NCI-H2196 treated with DMSO at 0.1 percent for 48 hours (cell line): Measurements from ENCODE around the gene ZXDC.

Experiments
- DNase-seq: peaks from one replicate; lab custom pipeline; 2025; ENCODE audit not compliant: unreplicated experiment; lab: John Stamatoyannopoulos, UW

The ZXDC gene

DNA sequence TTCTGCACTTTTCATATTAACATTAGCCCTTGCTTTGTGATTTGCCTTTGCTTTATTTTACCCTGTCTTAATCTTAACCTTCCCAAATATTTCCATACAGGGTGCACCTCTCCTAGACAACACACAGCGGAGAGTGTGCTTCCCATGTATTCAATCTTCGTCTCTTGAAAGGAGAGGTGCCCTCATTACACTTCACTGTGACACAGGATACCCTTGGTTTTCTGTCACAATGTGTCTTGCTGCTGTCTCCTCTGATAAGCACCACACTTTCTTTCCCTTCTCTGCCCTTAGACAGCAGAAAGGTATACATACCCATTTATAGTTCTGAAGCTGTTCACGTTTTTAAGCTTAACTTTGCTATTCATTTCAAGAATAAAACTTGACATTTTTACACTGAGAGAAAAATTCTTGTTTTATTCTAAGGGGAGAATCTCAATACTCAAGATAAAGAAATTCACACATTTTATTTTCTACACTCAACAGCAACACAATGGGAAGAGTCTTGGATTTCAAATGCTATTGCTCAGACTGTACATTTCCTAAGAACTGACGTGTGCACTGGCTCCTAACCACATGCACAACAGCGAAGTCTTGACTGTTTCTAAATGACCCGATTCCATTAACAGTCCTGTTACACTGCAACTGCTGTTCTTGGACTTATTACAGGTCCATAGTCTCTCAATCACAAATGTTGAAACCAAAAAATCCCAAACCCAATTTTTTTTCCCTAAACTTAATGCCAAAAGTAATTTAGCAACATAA is 21.1 kb downstream of the ZXDC start:
- no peak for DNase-seq

GRCh38 chr3:126454025-126454424 is 21.7 kb downstream of the ZXDC start:
- DNase-seq, result no peak

GRCh38 chr3:126452213-126452612 is 23.5 kb downstream of the ZXDC start:
- no peak for DNase-seq

DNA sequence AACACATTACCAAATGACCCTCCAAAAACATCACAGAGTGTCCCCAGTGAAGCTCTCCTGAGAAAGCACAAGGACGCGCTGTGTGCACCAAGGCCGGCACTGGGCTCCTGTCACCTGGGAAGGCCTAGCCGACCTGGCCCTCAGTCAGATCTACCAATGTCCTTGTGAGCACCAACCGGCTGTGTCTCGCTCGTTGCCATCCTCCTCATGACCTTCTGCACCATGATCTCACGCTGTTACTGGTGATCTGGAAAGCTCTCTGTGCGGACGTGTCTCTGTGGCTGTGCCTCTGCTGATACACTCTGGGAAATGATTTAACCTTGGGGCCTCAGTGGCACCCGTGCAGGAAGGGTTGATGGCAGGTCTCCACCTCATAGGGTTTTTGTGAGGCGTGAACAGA is 24.2 kb downstream of the ZXDC start:
- no peak for DNase-seq

DNA sequence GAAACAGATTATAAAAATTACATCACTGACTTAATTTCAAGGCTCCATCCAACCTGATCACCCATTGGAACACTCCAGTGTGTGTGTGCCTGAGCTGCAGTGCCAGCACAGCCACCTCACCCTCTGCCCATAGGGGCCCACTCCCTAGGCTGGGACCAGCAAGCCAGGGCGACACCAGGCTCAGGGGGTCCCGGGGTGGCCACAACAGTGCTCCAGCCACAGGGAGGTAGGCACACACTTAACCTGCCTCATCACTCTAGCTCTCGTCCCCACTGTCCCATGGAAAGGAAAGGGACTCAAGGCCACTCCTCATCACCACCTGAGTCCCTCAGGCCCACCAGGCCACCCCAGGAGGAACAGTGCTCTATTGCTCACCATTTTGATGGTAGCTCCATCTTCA is 24.9 kb downstream of the ZXDC start:
- no peak for DNase-seq

DNA sequence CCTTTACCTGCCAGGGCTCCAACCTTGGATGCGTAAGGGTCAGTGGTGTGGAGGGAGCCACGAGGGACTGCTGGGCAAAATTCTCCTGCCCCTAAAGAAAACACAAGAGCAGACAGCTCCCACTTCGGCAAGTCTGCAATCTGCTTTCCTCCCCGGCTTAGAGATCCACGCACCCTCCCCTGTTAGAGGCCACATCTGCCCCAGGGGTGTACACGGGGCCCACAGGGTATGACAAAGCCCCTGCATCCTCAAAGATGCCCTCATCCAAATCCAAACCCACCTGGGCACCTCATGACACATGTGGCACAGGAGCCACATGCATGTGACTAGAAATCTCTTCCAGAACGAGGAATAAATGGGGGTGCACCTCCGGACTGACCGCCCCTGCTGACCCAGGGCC is 25.5 kb downstream of the ZXDC start:
- no peak for DNase-seq

GRCh38 chr3:126449621-126450051 is 26.1 kb downstream of the ZXDC start:
- DNase-seq, result no peak

DNA sequence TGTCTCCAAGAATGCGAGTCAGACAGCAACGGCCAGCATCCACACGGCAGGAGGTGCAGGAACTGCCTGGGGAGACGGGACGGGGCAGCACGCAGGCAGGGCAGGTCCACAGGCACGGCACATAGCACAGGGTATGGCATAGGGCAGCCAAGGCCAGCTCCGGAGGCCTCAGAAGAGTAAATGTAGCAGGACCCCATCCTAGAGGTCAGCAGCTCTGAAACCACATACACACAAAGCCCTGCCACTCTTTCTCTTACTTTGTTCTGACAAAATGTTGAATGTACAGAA is 26.9 kb downstream of the ZXDC start:
- DNase-seq, result no peak

DNA sequence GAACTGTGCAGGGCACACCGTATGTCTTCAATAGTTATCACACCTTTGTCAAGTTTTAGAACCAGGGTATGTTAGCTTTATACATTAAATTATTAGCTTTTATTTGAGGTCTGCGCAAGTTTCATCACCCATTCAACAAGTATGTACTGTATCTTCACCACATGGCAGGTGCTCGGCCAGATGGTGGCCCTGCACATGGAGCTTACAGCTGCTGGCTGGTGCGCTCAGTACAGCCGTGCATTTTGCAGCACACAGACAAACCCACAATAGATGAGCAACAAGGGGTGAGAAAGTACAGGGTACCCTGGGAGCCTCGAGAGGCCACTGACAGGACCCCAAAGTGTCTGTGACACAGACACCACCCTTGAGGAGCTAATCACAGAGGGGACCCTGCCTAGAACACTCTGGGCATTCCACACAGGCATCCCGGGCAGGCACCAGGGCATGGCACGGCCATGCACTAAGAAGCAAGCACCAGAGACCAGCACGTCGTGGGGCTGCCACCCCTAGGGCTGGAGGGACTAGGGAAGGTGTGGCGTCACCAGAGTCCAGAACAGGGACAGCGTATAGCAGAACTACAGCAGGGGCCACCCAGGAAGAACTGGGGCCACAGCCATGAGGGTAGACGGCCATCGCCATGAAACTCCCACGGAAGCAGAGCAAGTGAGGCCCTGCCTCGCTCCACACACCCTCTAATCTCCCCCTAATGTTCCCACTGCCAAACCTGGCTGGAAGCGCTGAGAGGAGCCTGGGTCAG is 27.4 kb downstream of the ZXDC start:
- no peak for DNase-seq

DNA sequence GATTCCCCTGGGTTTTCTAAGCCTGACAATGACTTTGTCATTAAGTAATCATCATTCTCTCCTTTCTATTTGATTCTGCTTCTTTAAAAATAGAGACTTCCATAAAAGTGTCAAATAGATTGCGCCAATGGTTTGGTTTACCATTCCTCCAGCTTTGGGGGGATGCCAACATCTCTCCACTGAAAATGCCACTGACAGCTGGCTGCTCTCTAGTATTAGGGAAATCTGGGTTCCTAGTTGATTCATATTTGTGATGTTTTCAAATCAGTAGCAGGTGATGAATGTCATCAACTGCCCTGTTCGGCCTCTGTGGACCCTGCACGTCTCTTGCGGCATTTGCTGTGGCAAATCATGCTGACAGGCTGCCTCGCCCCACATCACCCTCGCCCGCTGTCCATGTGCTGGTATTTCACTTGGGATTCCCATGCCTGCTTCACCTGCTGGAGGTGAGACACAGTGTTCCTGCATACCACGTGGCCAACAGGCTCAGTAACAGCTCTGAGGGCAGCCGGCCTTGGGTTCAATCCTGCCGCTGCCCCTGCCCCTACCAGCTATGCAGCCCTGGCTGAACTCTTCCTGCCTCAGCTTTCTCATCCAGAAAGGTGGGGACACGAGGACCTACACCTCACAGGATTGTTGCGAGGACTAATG is 28.1 kb downstream of the ZXDC start:
- no peak for DNase-seq

GRCh38 chr3:126446791-126447190 is 28.9 kb downstream of the ZXDC start:
- DNase-seq, result no peak

GRCh38 chr3:126446301-126446700 is 29.4 kb downstream of the ZXDC start:
- DNase-seq, result no peak

- DNase-seq, result no peak
Measured at GRCh38 chr3:126445506-126445905, 30.2 kb downstream of the ZXDC start.

GRCh38 chr3:126442856-126443242 is 32.8 kb downstream of the ZXDC start:
- no peak for DNase-seq

- no peak for DNase-seq
Measured at GRCh38 chr3:126442094-126442855, 33.4 kb downstream of the ZXDC start.

GRCh38 chr3:126441256-126441880 is 34.3 kb downstream of the ZXDC start:
- DNase-seq, result no peak

- no peak for DNase-seq
Measured at GRCh38 chr3:126440709-126440995, 35.0 kb downstream of the ZXDC start.

DNA sequence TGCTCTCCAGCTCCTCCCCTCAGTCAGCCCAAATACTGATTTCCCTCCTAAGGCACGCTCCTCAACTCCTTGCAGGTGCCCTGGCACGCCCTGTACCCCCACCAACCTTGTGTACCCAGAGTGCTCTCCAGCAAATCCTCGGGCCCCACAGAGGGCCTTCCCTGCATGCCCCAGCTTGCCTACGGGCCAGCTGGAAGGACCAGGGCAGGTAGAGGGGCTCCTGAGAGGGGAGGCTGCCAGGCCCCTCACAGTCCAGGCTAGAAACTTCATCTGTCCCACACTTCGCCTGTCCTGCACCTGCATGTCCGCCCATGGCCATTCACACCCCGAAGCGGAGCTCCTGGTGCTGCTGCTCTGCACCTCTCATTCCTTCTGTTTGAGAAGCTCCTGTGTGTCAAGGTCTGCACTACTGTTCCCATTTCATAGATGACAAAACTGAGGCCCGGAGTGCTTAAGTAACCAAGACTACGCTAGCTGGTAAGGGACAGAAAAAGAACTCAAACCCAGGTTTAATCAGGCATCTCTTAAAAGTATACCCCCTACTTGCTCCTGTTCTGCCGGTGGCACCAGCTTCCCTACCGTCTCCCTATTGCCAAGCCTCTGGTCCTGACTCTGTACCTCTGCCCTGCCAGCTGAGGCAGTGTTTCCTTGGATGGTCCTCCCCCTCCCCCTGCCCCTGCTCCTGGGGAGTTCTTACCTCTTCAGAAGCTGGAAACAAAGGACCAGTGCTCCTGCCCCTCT is 35.6 kb downstream of the ZXDC start:
- DNase-seq, result no peak

DNA sequence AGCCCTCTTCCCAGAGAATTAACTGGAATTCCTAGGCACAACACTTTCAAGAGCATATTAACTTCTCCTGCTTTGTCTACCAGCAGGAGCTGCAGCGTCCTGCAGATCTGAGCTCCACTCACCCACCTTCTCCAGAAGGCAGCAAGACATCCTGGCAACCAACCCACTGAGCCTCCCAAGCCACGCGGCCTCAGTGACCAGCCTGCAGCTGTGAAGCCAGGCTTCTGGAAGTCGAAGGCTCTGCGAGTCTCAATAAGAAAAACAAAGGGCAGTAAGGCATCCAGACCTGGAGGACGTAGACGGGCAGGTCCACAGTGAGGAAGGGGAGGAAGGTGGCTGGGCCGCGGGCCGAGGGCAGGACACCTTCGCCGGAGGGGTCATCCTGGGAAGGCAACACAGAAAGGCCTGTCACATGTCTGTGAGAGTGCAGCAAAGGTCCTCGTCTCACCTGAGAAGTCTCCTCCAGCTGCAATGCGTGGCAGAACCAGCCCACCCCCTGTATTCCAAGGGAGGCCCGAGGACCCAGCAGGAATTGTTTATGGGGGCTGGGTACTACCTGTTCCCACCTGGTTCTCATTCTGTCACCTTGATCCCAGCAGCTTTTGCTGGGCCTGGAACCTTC is 36.2 kb downstream of the ZXDC start:
- DNase-seq, result no peak

- no peak for DNase-seq
Measured at GRCh38 chr3:126438746-126439145, 36.9 kb downstream of the ZXDC start.
